Liver (tissue), 3 donors: ENCODE data around the gene GABRA5.

Source experiments
- EGR1 ChIP-seq, 2 donors: IDR thresholded peaks; 2 replicates each; pipeline ENCODE4 v1.6.1; 2016 to 2018; ENCODE audit warnings: antibody characterized with exemption in 2 of 2, low read depth in 2 of 2
- FOXA1 ChIP-seq: IDR thresholded peaks from 2 replicates; pipeline ENCODE4 v1.6.1; 2016; ENCODE audit warnings: antibody characterized with exemption
- HNF4G ChIP-seq: IDR thresholded peaks from 2 replicates; pipeline ENCODE4 v1.6.1; 2016; ENCODE audit warnings: antibody characterized with exemption
- JUND ChIP-seq, 2 donors: IDR thresholded peaks; 2 replicates each; pipeline ENCODE4 v1.6.1; 2016; ENCODE audit warnings: antibody characterized with exemption in 2 of 2
- MAX ChIP-seq: IDR thresholded peaks from 2 replicates; pipeline ENCODE4 v1.6.1; 2016; ENCODE audit warnings: antibody characterized with exemption
- RAD21 ChIP-seq, 2 donors: IDR thresholded peaks; 2 replicates each; pipeline ENCODE4 v1.6.1; 2016; ENCODE audit warnings: antibody characterized with exemption in 2 of 2, mild to moderate bottlenecking in 2 of 2
- RXRA ChIP-seq, 2 donors: IDR thresholded peaks; 2 replicates each; pipeline ENCODE4 v1.6.1; 2017 to 2018; ENCODE audit warnings: antibody characterized with exemption in 2 of 2, mild to moderate bottlenecking in 1 of 2
- SP1 ChIP-seq: IDR thresholded peaks from 2 replicates; pipeline ENCODE4 v1.6.1; 2018; ENCODE audit warnings: antibody characterized with exemption, mild to moderate bottlenecking
- YY1 ChIP-seq: IDR thresholded peaks from 2 replicates; pipeline ENCODE4 v1.6.1; 2016; ENCODE audit warnings: antibody characterized with exemption, mild to moderate bottlenecking
- ZBTB33 ChIP-seq: IDR thresholded peaks from 2 replicates; pipeline ENCODE4 v1.6.1; 2016; ENCODE audit warnings: antibody characterized with exemption
- TF ChIP-seq, protein P1 (sequence below): fragments of 150-350 bp; IDR thresholded peaks from 2 replicates; pipeline ENCODE4 v1.5.1; 2017; ENCODE audit warnings: improper control_type of control experiment, low read depth, low read length; ENCODE audit not compliant: missing input control
- donor health status: healthy.
- donor health status: healthy.

DNA sequence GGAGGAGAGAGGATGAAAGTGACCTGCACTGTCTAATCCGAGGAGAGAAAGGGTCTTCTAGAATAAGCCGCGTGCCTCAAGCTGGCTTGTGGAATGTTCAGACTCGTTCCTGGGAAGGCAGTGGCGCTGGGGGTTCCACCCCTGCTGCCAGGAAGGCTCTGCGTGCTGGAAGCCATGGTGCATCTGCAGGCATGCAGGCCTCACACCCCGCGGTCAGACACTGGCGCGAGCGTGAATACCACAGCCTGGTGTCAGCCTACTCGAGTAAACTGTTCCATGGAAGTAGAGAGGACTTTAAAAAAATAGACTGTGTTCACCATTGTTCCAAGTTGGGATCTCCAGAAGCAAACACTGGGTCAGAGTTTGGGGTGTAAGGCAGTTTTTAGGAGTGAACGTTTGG is 78.2 kb downstream of the GABRA5 start:
- TF ChIP-seq, protein P1, sequence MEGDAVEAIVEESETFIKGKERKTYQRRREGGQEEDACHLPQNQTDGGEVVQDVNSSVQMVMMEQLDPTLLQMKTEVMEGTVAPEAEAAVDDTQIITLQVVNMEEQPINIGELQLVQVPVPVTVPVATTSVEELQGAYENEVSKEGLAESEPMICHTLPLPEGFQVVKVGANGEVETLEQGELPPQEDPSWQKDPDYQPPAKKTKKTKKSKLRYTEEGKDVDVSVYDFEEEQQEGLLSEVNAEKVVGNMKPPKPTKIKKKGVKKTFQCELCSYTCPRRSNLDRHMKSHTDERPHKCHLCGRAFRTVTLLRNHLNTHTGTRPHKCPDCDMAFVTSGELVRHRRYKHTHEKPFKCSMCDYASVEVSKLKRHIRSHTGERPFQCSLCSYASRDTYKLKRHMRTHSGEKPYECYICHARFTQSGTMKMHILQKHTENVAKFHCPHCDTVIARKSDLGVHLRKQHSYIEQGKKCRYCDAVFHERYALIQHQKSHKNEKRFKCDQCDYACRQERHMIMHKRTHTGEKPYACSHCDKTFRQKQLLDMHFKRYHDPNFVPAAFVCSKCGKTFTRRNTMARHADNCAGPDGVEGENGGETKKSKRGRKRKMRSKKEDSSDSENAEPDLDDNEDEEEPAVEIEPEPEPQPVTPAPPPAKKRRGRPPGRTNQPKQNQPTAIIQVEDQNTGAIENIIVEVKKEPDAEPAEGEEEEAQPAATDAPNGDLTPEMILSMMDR = no peak
- TF ChIP-seq MAX (no peak), RXRA (IDR thresholded peaks at IDR 0.05) (no peak), EGR1 (IDR thresholded peaks at IDR 0.05; ENCODE audit: low read depth in 2 of 2) (no peak), SP1 (no peak), JUND (IDR thresholded peaks at IDR 0.05) (no peak), FOXA1 (no peak), ZBTB33 (no peak), HNF4G (no peak), YY1 (no peak), RAD21 (IDR thresholded peaks at IDR 0.05) (no peak)
